DND-41 (cell line): ENCODE results near the gene VPS16.

ENCODE experiments used
- CTCF ChIP-seq: IDR thresholded peaks from 2 replicates; pipeline ENCODE4 v1.5.1; 2012; ENCODE audit warnings: borderline replicate concordance, low read length, moderate library complexity, mild to moderate bottlenecking; ENCODE audit not compliant: poor library complexity, severe bottlenecking; ENCODE audit errors: extremely low read depth
- EZH2 ChIP-seq: IDR thresholded peaks from 3 replicates; pipeline ENCODE4 v1.6.1; 2012; ENCODE audit warnings: borderline replicate concordance, low read depth, mild to moderate bottlenecking, moderate library complexity, low read length, inconsistent platforms; ENCODE audit not compliant: severe bottlenecking

DNA sequence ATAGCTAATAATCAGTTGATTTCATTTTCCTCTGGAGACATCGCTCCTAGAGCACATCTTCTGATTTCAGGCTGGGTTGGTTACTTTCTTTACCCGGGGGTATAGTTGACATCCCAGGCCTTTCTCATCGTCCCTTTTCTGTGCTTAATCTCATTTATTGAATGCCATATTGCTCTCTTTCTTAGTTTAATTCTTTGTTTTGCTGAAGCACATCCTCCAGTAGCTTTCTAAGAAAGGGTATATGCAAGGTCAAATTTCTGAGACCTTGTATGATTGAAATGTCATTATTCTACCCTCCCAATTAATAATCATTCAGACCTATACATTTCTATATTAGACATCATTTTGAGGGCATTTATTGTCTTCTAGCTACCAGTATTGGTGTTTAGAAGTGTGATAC is 28.4 kb upstream of the VPS16 start:
- TF ChIP-seq CTCF (no peak), EZH2 (no peak)
